HG03378 (cell line): ENCODE measurements around the gene GPHB5.

Experiments used
- ATAC-seq: cut with Tn5 transposase; IDR thresholded peaks from one replicate; pipeline ENCODE4 v1.9.1; 2021; ENCODE audit warnings: mild to moderate bottlenecking, moderate library complexity; ENCODE audit not compliant: unreplicated experiment

The GPHB5 gene

GRCh38 chr14:63267171-63267570 lies 51.6 kb downstream of the GPHB5 start:
- no peak for ATAC-seq

DNA sequence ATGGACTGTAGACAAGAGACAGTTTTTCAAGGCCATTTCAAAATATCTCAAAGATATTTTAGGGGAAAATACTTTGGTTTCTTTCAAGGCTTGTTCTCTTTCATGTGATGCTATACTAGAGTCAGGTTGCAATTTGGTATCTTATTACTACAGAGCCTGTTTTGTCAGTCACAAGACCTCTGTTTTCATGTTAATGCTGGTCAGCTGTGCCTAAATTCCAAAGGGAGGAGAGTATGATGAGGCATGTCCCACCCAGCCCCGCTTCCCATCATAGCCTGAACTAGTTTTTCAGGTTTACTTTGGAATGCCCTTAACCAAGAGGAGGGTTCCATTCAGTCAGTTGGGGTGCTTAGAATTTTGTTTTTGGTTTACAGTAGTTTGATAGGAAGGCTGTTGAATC lies 52.6 kb downstream of the GPHB5 start:
- no peak for ATAC-seq
